Measurements from ENCODE around the gene PODNL1. TPM values are rescaled to one million over a fixed set of nuclear protein-coding genes. Genes with fewer than 3 reads are reported as not detected.

The PODNL1 gene
- total and polyA plus RNA-seq, 2 of the 13 experiments (the other 11 are each of a cell fraction or from before 2014, with no cell fraction given): 0.18 TPM; not detected in 1

DNA sequence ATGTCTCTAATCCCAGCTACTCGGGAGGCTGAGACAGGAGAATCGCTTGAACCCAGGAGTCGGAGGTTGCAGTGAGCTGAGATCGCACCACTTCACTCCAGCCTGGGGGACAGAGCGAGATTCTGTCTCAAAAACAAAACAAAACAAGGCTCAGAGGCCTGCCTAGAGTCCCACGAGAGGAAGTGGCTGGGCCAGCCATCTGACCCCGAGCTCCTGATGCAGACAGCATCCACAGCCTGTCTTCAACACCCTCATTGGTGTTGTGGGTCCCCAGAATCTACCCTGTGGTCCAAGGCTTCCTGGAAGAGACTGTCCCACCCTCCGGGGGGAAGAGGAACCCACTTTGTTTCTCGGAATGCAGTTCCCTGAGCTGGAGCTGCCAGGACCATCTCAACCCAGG is 43.2 kb upstream of the PODNL1 start:
- Histone ChIP-seq H3K27ac (ENCODE audit: extremely low read length, insufficient read depth, low read length) (no peak overlapping the region), H3K79me2 (ENCODE audit: insufficient read depth, low read length) (no peaks in the 10 kb centered on the region), H3K4me2 (ENCODE audit: low read depth, low read length) (no peak overlapping the region), H3K36me3 (replicated peaks in 1 of 2; ENCODE audit: control insufficient read depth in 1 of 2, insufficient read depth in 2 of 2, low read length in 2 of 2) (peaks cover 6 to 13% of the 10 kb centered on the region in 2 experiments; a peak in 2 of 5 replicates), H4K20me1 (ENCODE audit: insufficient read depth, low read length) (no peaks in the 10 kb centered on the region), H3K9ac (ENCODE audit: insufficient read depth, low read depth, low read length) (no peak overlapping the region), H2AFZ (ENCODE audit: low read length) (no peak overlapping the region), H3K4me3 (replicated peaks in 1 of 3; ENCODE audit: insufficient read depth in 1 of 3, low read depth in 2 of 3, low read length in 3 of 3) (no peak overlapping the region), H3K27me3 (ENCODE audit: control insufficient read depth in 1 of 2, insufficient read depth in 2 of 2, low read length in 2 of 2) (no peaks in the 10 kb centered on the region), H3K9me3 (ENCODE audit: low read length) (no peaks in the 10 kb centered on the region), H3K4me1 (ENCODE audit: insufficient read depth, low read length) (peaks cover 19% of the 10 kb centered on the region)
- intact Hi-C loops (cut with micrococcal nuclease; ENCODE audit: unreplicated experiment): no loop called here
- POLR2A ChIA-PET: no interaction called here
- in situ Hi-C loops (cut with HindIII; ENCODE audit: extremely low pct_ligation_motif_present, low pct_unique_long_range_greater_than_20kb): no loop called here
- CTCF ChIA-PET (ENCODE audit: low intra/inter-chr PET ratio, low total read pairs): no interaction called here
- FAIRE-seq (no peak), DNase-seq (ENCODE audit: low spot score) (no peak), ATAC-seq (no peak)
- WGBS (ENCODE audit: low lambda C conversion rate): 100% methylated on average over 7 of the region's 9 CpGs
- no peak for TF ChIP-seq ASH2L (IDR thresholded peaks at IDR 0.05; ENCODE audit: insufficient read length, low read depth, low read length)
- TF ChIP-seq TOPORS (CRISPR knock-in tag; IDR thresholded peaks at IDR 0.05): no peak
- TF ChIP-seq SNAI1 (CRISPR knock-in tag; IDR thresholded peaks at IDR 0.05; ENCODE audit: borderline replicate concordance): no peak
- TF ChIP-seq THAP9 (CRISPR knock-in tag; IDR thresholded peaks at IDR 0.05; ENCODE audit: borderline replicate concordance): no peak
- no peak for TF ChIP-seq ZNF724P (CRISPR knock-in tag; IDR thresholded peaks at IDR 0.05; ENCODE audit: borderline replicate concordance)
- no peak for TF ChIP-seq ZNF282 (IDR thresholded peaks at IDR 0.05; ENCODE audit: partially characterized antibody)
- no peak for TF ChIP-seq MIER3 (CRISPR knock-in tag; IDR thresholded peaks at IDR 0.05; ENCODE audit: borderline replicate concordance)
- TF ChIP-seq, protein P1, sequence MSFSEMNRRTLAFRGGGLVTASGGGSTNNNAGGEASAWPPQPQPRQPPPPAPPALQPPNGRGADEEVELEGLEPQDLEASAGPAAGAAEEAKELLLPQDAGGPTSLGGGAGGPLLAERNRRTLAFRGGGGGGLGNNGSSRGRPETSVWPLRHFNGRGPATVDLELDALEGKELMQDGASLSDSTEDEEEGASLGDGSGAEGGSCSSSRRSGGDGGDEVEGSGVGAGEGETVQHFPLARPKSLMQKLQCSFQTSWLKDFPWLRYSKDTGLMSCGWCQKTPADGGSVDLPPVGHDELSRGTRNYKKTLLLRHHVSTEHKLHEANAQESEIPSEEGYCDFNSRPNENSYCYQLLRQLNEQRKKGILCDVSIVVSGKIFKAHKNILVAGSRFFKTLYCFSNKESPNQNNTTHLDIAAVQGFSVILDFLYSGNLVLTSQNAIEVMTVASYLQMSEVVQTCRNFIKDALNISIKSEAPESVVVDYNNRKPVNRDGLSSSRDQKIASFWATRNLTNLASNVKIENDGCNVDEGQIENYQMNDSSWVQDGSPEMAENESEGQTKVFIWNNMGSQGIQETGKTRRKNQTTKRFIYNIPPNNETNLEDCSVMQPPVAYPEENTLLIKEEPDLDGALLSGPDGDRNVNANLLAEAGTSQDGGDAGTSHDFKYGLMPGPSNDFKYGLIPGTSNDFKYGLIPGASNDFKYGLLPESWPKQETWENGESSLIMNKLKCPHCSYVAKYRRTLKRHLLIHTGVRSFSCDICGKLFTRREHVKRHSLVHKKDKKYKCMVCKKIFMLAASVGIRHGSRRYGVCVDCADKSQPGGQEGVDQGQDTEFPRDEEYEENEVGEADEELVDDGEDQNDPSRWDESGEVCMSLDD (CRISPR knock-in tag; IDR thresholded peaks at IDR 0.05; ENCODE audit: borderline replicate concordance): no peak
- no peak for TF ChIP-seq ZMYM3 (CRISPR knock-in tag; IDR thresholded peaks at IDR 0.05)
- no peak for TF ChIP-seq PLSCR1 (CRISPR knock-in tag; IDR thresholded peaks at IDR 0.05; ENCODE audit: borderline replicate concordance)
- TF ChIP-seq PATZ1 (CRISPR knock-in tag; IDR thresholded peaks at IDR 0.05): no peak
- no TSS peak for BruUV-seq (replicated peaks)
